Stimulated activated CD4-positive, alpha-beta T cell treated with anti-CD3 and anti-CD28 coated beads, Interleukin-4, amount 100 ng/mL, for 24 hours (primary cell): Measurements from ENCODE around the gene CTNNA1.
"Not testable (repeated sequence)": the region's sequence is repeated elsewhere in the genome, so short reads cannot be mapped to it uniquely, and the experiment has no call there.

Source experiments
- DNase-seq: peaks from one replicate; pipeline ENCODE4 v3.0.0-alpha.2; 2020

Gene CTNNA1, protein sequence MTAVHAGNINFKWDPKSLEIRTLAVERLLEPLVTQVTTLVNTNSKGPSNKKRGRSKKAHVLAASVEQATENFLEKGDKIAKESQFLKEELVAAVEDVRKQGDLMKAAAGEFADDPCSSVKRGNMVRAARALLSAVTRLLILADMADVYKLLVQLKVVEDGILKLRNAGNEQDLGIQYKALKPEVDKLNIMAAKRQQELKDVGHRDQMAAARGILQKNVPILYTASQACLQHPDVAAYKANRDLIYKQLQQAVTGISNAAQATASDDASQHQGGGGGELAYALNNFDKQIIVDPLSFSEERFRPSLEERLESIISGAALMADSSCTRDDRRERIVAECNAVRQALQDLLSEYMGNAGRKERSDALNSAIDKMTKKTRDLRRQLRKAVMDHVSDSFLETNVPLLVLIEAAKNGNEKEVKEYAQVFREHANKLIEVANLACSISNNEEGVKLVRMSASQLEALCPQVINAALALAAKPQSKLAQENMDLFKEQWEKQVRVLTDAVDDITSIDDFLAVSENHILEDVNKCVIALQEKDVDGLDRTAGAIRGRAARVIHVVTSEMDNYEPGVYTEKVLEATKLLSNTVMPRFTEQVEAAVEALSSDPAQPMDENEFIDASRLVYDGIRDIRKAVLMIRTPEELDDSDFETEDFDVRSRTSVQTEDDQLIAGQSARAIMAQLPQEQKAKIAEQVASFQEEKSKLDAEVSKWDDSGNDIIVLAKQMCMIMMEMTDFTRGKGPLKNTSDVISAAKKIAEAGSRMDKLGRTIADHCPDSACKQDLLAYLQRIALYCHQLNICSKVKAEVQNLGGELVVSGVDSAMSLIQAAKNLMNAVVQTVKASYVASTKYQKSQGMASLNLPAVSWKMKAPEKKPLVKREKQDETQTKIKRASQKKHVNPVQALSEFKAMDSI

DNA sequence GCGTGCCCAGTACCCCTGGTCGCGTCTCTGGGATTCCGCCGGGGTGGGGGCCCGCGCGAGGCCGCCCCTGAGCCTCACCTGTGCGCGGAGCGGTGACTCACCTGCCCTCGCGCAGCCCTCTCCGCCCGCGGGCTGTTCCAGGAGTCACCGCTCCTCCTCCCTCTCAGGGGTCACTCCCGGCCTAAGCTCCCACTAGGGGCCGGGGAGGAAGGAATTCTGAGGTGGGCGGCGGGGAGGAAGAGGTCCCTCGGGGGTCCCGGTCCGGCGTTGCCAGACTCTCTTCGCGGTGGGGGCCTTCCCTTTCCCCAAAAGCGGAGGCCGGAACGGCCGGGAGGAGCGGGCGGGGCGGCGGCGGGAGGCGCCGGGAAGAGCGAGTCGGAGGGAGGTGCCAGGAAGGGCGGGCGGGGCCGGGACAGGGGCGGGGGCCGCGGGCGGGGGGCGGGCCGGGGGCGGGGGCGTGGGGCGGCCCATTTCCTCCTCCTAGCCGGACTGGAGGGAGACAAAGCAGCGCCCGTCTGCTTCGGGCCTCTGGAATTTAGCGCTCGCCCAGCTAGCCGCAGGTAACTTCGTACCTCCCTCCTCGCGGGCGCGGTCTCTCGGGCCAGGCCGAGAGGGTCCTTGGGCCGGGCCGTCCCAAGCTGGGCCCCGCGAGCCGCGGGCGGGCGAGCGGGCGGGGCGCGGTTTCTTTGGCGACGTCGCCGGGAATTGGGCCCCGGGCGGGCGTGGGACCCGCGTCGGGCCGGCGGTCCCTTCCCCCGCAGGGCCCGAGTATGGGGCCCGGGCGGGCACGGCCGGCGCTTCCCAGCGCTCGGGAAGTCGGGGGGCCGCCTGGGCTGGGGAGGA, at the start of gene CTNNA1:
TSS of gene CTNNA1 (plus strand) at position 475 of the 843 bp plus-strand sequence. CDS start 28,500 bp downstream, outside the sequence.
- DNase-seq: peak; percentile 45

DNA sequence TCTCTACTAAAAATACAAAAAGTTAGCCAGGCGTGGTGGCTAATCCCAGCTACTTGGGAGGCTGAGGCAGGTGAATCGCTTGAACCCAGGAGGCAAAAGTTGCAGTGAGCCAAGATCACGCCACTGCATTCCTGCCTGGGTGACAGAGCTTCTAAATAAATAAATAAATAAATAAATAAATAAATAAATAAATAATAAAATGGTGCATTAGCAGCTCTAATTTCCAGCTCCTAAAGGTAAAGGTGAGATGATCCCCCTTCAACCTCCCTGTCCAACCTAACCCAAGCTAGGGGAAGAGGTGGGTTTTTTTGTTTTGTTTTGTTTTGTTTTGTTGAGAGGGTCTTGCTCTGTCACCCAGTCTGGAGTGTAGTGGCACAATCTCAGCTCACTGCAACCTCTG, 49.4 kb upstream of the CTNNA1 start:
- not testable (repeated sequence) for DNase-seq

DNA sequence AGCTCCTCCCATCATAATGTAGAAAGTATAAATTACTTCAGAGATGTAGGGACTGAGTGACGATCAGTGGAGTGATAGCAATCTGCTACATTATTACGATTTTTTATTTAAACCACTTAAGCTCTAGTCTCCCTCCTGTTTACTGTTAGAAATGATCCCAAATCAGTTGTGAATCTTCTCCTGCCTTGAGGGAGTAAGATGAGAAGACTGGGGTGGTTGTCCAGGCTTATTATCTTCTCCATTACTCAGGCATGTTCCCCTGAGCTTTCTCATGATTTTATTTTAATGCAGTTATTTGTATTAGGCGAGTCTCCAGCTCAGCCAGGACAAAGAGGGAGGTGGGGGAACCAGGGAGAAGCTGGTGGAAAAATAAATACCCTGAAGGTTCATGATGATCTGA, 48.2 kb upstream of the CTNNA1 start:
- no peak for DNase-seq

DNA sequence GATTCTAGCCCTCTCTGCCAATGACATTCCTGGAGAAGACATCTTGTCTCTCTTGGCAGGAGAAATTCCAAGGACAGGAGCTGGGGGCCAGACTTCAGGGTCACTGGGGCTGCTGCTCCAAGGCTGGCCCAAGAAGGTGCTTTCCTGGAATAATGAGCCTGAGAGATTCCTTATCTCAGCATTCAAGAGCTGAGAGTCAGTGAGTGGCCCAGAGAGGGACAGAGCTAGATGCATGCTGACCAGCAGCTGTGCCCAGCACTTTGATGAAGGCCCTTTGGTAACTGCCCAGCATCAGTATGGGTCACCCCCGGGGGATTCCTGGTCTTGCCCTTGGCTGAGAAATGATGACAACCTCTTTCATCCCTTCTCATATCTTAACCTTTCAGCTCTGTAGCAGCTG, 47.7 kb upstream of the CTNNA1 start:
- no peak for DNase-seq

DNA sequence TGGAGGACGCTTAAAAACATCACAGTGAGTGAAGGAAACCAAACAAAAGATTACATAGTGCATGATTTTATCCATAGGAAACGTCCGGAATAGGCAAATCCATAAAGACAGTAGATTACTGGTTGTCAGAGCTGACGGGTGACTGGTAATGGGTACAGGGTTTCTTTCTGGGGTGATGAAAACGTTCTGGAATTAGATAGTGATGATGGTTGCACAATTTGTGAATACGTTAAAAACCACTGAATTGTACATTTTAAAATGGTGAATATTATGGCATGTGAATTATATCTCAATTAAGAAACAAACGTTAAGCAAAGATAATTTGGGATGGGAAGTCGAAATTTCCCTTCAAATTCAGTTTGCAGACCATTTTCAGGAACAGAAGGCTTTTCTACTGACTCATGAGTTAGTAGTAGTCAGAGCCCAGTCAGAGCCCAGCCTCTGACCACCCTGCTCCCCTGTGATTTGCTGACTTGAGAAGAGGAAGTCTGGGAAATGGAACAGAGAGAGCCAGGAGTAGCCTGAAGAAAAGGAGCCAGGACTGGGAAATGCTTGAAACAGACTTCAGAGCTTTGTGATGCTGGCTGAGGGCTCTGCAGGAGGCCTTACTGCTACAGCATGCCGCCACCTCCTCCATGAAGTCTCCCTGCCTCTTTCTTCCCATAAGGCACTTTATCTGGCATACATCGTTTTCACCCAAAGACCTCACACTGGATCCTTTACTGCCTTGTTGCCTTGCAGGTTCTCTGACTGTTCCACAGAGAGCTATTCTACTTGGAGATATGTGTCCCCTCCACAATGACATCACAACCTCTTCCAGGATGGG, 46.4 kb upstream of the CTNNA1 start:
- DNase-seq: no peak

DNA sequence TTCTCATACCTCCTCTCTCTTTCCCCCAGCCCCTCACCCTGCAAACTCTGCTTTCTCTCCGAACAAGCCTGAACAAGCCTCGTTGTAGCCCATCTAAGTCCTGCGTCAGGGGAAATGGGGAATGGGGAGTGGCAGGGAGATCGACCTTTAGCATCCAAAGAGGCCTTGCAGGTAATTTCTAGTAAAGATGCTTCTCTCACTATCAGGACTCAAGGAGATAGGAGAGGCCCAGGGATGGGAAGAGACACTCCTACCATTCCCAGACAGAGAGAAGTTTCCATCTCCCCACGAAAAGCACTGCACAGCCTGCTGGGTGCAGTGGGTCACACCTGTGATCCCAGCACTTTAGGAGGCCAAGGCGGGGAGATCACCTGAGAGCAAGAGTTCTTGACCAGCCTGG, 44.4 kb upstream of the CTNNA1 start:
- DNase-seq: no peak

DNA sequence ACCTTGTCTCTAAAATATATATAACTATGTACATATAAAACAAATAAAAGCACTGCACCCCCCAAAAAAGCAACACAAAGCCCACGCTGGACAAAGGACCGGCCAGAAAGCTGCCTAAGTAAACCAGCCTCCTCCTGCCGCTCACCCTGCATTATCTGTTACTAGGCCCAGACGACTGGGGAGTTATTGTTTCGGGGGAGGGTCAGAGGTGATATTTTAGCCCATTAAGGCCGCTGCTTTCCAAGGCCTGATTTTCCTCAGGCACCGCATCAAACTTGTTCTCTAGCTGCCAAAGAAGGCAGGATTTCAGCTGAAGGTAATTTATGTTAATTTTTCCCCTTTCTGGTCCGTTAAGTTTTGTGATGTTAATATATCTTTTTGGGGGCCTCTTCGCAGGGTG, 44.0 kb upstream of the CTNNA1 start:
- DNase-seq: no peak

DNA sequence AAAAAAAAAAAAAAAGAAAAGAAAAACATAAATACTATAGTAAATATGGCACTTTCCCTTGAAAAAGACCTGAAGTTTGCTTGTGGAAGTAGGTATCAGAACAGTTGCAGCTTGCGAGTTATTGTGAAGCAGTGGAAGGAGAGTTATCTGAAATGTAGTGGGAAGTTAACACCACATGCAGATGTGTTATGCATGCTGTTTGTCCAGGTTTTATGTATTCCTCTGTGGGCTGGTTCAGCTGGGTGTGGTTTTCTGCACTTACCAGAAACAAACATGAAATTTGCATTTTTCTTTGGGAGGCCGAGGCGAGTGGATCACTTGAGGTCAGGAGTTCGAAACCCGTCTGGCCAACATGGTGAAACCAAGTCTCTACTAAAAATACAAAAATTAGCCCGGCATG, 42.1 kb upstream of the CTNNA1 start:
- no peak for DNase-seq

DNA sequence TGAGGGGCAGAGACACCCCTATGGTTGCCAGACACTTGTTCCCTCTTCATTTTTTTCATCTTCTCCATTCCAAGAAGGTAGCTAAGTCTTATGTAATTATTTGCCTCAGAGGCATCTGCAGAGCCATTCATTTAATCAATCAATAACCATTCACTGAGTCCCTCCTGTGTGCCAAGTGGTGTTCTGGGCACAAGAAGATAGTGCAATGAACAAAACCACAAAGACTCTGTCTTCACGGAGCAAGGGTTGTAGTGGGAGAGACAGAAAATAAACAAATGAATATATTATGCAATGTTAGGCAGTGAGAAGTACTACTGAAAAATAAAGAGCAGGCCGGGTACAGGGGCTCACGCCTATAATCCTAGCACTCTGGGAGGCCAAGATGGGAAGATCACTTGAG, 41.4 kb upstream of the CTNNA1 start:
- DNase-seq: no peak

DNA sequence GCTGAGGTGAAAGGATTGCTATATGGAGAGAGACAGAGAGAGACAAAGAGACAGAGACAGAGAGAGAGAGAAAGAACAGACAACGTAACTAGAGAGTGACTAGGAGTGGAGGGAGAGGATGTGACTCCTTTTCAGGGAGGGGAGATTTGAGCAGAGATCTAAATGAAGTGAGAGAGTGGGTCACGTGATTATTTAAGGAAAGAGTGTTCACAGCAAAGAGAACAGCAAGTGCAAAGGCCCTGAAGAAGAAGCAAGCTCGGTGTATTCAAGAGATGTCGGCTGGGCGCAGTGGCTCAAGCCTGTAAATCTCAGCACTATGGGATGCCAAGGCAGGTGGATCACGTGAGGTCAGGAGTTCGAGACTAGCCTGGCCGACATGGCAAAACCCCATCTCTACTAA, 40.9 kb upstream of the CTNNA1 start:
- DNase-seq: no peak

DNA sequence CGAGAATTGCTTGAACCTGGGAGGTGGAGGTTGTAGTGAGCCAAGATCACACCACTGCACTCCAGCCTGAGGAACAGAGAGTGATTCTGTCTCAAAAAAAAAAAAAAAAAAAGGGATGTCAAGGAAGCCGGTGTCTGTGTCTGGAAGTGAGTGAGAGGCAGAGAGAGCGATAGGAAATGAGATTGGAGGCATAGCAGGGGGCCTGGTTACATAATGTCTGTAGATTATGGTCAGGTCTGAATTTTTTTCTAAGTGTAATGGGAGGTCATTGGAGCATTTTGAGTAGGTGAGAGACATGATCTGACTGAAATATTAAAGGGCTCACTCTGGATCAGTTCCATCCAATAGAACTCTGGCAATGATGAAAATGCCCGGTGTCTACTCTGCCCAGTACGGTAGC, 40.4 kb upstream of the CTNNA1 start:
- DNase-seq: no peak

DNA sequence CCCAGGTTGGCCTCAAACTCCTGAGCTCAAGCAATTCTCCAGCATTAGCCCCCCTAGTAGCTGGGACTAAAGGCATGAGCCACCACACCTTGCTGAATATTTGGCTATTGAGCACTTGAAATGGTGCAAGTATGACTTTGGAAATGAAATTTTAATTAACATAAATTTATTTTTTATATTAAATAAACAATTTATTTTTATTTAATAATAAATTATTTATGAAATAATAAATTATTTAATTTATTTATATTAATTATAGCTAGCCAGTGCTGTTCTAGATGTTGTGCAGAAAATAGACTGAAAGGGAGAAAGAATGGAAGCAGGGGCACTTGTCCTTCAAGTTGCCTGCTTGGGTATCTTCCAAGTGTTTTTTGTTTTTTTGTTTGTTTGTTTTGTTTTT, 40.0 kb upstream of the CTNNA1 start:
- DNase-seq: no peak

DNA sequence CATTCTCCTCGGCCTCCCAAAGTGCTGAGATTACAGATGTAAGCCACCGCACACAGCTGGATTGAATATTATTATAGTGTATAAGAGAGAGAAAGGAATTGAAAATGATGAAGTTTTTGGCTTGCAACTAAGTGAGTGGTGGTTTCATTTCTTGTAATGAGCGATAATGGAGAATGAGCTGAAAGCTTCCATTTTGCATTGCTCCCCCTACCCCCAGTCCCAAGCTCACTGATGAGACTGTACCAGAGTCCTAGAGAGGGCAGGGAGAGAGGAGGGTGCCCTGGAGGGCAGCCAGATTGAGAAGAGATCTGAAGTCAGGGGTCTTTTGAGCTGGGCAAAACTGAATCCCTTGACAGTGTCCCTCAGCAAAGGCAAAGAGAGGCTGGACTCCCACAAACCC, 38.5 kb upstream of the CTNNA1 start:
- DNase-seq: no peak

DNA sequence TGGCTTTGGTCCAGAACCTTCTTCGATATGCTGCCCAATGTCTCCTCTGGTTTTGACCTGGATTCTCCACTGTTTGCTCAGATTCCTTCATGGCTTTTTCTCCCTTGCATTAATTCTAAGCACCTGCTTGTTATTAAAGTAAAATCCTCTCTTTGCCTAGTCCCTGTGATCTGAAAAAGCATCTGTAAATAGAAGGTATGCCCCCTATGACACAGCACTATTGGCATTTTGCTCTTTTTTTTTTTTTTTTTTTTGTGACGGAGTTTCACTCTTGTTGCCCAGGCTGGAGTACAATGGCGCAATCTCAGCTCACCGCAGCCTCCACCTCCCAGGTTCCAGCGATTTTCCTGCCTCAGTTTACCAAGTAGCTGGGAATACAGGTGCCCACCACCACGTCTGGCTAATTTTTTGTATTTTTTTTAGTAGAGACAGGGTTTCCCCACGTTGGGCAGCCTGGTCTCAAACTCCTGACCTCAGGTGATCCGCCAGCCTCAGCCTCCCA, 37.2 kb upstream of the CTNNA1 start:
- not testable (repeated sequence) for DNase-seq

DNA sequence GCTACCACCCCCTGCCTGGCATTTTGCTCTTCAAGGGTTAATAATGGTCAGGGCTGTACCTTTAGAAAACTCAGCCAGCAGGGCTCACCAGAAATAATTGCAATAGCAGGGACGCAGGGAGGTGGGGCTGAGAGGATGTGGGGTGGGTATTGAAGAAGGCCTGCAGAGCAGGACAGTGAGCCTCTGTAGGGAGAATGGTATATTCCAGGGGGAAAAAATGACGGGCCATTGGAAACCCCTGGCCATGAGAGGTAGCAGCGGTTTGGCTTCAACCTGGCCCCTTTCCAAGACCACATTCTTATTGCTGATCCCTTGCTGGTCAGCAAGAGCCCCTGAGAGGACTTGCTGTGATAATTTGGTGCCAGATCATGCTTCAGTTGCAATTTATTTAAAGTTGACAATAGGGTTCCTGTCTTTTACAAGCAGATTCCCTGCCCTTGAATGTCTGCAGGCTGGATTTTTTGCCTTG, 36.7 kb upstream of the CTNNA1 start:
- no peak for DNase-seq

DNA sequence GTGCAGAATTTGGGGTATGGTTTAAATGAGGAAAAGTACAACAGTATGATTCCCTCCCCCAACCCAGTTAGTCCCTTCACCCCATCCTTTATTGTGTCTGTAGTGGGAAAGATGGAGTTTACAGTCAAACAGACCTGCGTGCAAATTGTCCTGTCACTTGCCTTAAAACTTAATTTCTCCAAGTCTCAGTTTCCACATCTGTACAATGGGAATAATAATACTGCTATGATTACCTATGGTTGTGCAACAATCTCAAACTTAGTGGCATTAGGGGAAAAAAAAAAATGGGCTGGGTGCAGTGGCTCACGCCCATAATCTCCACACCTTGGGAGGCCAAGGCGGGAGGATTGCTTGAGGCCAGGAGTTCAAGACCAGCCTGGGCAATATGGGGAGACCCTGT, 35.8 kb upstream of the CTNNA1 start:
- DNase-seq: no peak

DNA sequence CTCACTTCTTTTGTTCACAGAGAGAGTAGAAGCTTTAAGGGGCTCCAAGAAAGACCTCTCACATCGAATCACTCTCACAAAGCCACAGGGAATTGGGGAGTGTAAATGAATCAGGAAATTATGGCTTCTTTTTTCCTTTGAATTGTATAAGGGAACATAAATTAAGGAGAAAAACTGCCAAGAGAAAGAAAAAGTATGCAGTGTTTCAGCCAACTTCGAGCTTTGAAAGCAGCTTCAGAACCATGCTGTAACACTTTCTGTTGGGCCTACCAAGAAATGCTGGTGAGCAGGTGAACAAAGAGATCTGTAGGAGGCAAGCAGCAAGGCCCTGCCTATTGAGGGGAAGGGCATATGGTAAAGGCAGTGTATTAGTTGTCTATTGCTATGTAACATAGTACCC, 33.4 kb upstream of the CTNNA1 start:
- DNase-seq: no peak

DNA sequence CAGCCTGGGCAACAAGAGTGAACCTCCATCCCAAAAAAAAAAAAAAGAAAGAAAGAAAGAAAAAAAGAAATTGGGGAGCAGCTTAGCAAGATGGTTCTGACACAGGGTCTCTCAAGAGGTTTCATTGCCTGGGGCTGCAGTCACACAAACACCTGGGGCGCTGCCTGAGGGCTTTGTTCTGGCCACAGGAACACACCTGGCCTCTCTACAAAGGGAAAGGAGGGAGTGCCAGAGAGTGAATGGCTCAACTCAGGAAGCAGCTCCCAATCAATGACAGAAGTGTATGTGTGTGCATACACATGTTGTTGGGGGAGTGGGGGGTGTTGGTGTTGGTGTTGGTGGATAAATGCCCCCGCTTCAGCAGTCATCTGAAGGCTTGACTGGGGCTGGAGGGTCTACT, 32.4 kb upstream of the CTNNA1 start:
- DNase-seq: no peak

DNA sequence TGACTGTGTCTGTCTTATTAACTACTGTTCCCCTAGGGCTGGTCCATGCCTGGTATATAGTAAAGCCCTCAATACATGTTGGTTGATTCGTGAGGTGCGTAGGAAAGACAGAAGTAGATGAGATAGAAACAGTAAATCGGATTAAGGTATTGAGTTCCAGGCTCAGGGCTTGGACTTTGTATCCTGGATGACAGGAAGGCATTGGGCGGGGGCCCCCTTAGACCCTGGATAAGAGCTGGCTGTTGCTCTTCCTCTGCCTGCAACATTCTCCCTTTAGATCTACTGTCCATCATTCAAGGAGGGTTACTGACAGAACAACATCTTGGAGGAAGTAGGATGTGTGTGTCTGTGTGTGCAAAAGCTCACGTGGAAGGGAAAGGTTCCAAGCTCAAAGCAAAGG, 31.2 kb upstream of the CTNNA1 start:
- DNase-seq: no peak

DNA sequence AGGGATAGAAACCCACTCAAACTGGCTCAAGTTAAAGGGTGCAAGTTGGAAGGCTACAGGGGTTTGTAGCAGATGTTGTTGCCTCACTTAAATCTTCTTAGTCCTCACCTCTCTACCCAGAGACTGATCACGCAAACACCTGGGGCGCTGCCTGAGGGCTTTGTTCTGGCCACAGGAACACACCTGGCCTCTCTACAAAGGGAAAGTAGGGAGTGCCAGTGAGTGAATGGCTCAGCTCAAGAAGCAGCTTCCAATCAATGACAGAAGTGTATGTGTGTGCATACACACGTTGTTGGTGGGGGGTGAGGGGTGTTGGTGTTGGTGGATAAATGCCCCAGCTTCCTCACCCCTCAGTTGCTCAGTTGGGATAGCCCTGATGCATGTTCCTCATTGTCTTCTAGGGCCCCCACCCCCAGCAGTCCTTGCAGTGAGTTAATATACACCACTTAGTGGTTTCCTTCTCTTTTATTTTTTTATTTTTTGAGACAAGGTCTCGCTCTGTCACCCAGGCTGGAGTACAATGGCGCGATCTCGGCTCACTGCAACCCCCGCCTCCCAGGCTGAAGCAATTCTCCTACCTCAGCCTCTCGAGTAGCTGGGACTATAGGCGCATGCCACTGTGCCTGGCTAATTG, 30.6 kb upstream of the CTNNA1 start:
- DNase-seq: no peak

DNA sequence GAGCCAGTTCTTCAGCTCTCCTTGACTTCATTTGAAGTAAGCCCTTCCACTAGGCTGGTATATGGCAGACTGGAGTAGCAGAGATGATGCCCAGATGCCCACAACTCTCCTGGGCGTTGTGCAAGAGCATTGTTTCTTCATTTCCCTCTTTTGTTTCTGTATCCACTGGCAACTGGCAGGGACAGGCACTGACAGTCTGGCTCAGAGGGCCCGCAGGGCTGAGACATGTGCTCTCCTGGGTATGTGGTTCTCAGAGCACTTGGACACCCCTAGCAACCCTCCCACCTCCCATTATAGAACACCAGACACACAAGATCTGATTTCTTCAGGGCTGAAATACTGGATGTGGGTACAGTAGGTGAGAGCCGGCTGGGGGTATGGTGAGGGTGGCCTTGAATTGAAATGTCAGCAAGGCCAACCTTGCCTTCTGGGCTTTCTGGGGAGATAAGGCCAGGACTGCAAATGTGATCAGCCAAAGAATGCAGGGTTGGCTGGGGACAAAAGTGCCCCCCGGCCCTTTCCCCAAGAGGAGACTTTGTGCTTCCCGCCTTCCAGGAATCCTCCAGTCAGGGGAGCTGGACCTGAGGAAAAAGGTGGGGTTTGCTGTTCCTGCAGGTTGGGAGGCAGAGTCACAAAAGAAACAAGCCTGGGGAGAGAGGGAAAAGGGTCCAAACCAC, 28.6 kb upstream of the CTNNA1 start:
- DNase-seq: no peak
